Endothelial cell of umbilical vein (primary cell): Measurements from ENCODE around the gene POC5. TPM values are rescaled to one million over a fixed set of nuclear protein-coding genes. Genes with fewer than 3 reads are reported as not detected.

Experiments
- BruUV-seq: library from RNA; stranded (reverse); fragments of 400-500 nt; replicated peaks from 2 replicates; lab custom pipeline; 2021; lab: Mats Ljungman, UMichigan
- CTCF ChIA-PET: fragments of 300-600, 350-600 bp; sonication (Branson Sonifier 250); formaldehyde crosslinking; loops from one replicate; lab custom pipeline; 2021; ENCODE audit warnings: antibody characterized with exemption, inconsistent platforms; lab: Charles Lee
- POLR2A ChIA-PET: fragments of 300-600, 350-600 bp; sonication (Branson Sonifier 250); formaldehyde crosslinking; loops from one replicate; lab custom pipeline; 2021; ENCODE audit warnings: antibody characterized with exemption, inconsistent platforms; lab: Charles Lee
- DNase-seq: peaks from one replicate; pipeline ENCODE4 v3.0.0-alpha.2; 2011; ENCODE audit warnings: low read depth, low spot score
- FAIRE-seq: peaks from 2 replicates; lab custom pipeline; 2011; peaks lifted over from hg19 to GRCh38; lab: Jason Lieb, UNC
- H2AFZ ChIP-seq: 2 replicates; pipeline ENCODE4 v1.6.0; 2012; ENCODE audit warnings: low read depth, low read length, control low read depth, inconsistent platforms
- H3K27ac ChIP-seq: 2 replicates; pipeline ENCODE4 v1.5.1; 2011; ENCODE audit warnings: low read depth, mild to moderate bottlenecking, control low read depth, low read length, moderate library complexity; ENCODE audit not compliant: insufficient read depth
- H3K27me3 ChIP-seq, 2 experiments: 2 replicates each; pipeline versions ENCODE4 v1.6.0 to v1.6.1; 2011; ENCODE audit warnings: low read length in 2 of 2, mixed read lengths in 1 of 2; ENCODE audit not compliant: control insufficient read depth in 2 of 2, insufficient read depth in 2 of 2
- H3K36me3 ChIP-seq, 2 experiments: 2 replicates in 1 of 2; 3 replicates in 1 of 2; pipeline ENCODE4 v1.5.1; 2011; ENCODE audit warnings: low read length in 2 of 2, mild to moderate bottlenecking in 1 of 2, moderate library complexity in 1 of 2; ENCODE audit not compliant: control insufficient read depth in 2 of 2, insufficient read depth in 2 of 2; ENCODE audit errors: extremely low read depth in 1 of 2
- H3K4me1 ChIP-seq: 3 replicates; pipeline ENCODE4 v1.5.1; 2011; ENCODE audit warnings: mild to moderate bottlenecking, low read length; ENCODE audit not compliant: control insufficient read depth, insufficient read depth; ENCODE audit errors: extremely low read depth
- H3K4me2 ChIP-seq: 2 replicates; pipeline ENCODE4 v1.6.1; 2011; ENCODE audit warnings: low read length, control low read depth, mixed read lengths; ENCODE audit not compliant: insufficient read depth
- H3K4me3 ChIP-seq, 3 experiments: fragments of 200-600 bp in 1 of 3; sonication (generic), shearing (Covaris generic) in 1 of 3; replicated peaks in 1 of 3; 2 replicates each; pipeline ENCODE4 v1.5.1; 2011 to 2016; ENCODE audit warnings: control low read depth in 3 of 3, low read length in 3 of 3, mild to moderate bottlenecking in 2 of 3, inconsistent platforms in 1 of 3, low read depth in 1 of 3, moderate library complexity in 1 of 3; ENCODE audit not compliant: insufficient read depth in 1 of 3
- H3K79me2 ChIP-seq: 2 replicates; pipeline ENCODE4 v1.6.0; 2012; ENCODE audit warnings: low read length, inconsistent platforms; ENCODE audit not compliant: control insufficient read depth, insufficient read depth
- H3K9ac ChIP-seq: replicated peaks from 2 replicates; pipeline ENCODE3; 2011; ENCODE audit warnings: low read length, control low read depth; ENCODE audit not compliant: insufficient read depth; ENCODE audit errors: extremely low read depth
- H3K9me1 ChIP-seq: replicated peaks from 3 replicates; pipeline ENCODE4 v1.6.0; 2011; ENCODE audit warnings: mild to moderate bottlenecking, low read length; ENCODE audit not compliant: control insufficient read depth, insufficient read depth; ENCODE audit errors: extremely low read depth
- H3K9me3 ChIP-seq: replicated peaks from 2 replicates; pipeline ENCODE4 v1.5.1; 2012; ENCODE audit warnings: low read length, inconsistent platforms; ENCODE audit not compliant: control insufficient read depth, insufficient read depth
- H4K20me1 ChIP-seq: replicated peaks from 2 replicates; pipeline ENCODE3; 2011; ENCODE audit warnings: mild to moderate bottlenecking, low read length; ENCODE audit not compliant: control insufficient read depth, insufficient read depth; ENCODE audit errors: extremely low read depth
- POLR2A ChIP-seq: IDR thresholded peaks from 2 replicates; pipeline ENCODE4 v1.6.1; 2012; ENCODE audit warnings: low read depth, mild to moderate bottlenecking, control low read depth, low read length
- POLR2AphosphoS5 ChIP-seq: IDR thresholded peaks from 2 replicates; pipeline ENCODE4 v1.6.1; 2012; ENCODE audit warnings: low read depth, mild to moderate bottlenecking, control low read depth, low read length, moderate library complexity; ENCODE audit not compliant: insufficient read depth
- dilution Hi-C: fragments of 300-500 bp; cut with MboI; formaldehyde crosslinking; loops from one replicate; pipeline ENCODE4 v1.15.0; 2019; ENCODE audit warnings: low sequenced_read_pairs; ENCODE audit not compliant: extremely low pct_ligation_motif_present
- intact Hi-C: fragments of 100-400 bp; cut with micrococcal nuclease; formaldehyde crosslinking; loops from one replicate; pipeline ENCODE4 v1.10.0; 2022
- polyA plus RNA-seq, 4 experiments: library from polyadenylated mRNA; depleted of rRNA in 3 of 4; stranded (reverse) in 3 of 4; unstranded in 1 of 4; fragments of >200 nt; gene quantifications; 2 replicates each; pipeline versions ENCODE4 v1.2.1 to v1.2.3, GENCODE V29; 2011 to 2012; ENCODE audit warnings: missing spikeins in 1 of 4
- total RNA-seq: library from RNA; stranded (reverse); gene quantifications from 2 replicates; pipeline ENCODE4 v1.2.3, GENCODE V29; 2021
- TF ChIP-seq, protein P1 (sequence below), 2 donors: IDR thresholded peaks; 1 replicate in 1 of 2; 2 replicates in 1 of 2; pipeline ENCODE4 v1.5.1; 2011; ENCODE audit warnings: low read length in 2 of 2, mild to moderate bottlenecking in 2 of 2, moderate library complexity in 2 of 2, control low read depth in 1 of 2, inconsistent platforms in 1 of 2, low read depth in 1 of 2; ENCODE audit not compliant: insufficient read depth in 1 of 2; ENCODE audit errors: extremely low read depth in 1 of 2
- TF ChIP-seq, protein P2 (sequence below): IDR thresholded peaks from 2 replicates; pipeline ENCODE4 v1.6.1; 2011; ENCODE audit not compliant: insufficient read depth, insufficient read length

Gene POC5
- total and polyA plus RNA-seq, 2 donors (not counting 3 experiments of a cell fraction or from before 2014, with no cell fraction given), result 8.3 to 15.9 TPM

DNA sequence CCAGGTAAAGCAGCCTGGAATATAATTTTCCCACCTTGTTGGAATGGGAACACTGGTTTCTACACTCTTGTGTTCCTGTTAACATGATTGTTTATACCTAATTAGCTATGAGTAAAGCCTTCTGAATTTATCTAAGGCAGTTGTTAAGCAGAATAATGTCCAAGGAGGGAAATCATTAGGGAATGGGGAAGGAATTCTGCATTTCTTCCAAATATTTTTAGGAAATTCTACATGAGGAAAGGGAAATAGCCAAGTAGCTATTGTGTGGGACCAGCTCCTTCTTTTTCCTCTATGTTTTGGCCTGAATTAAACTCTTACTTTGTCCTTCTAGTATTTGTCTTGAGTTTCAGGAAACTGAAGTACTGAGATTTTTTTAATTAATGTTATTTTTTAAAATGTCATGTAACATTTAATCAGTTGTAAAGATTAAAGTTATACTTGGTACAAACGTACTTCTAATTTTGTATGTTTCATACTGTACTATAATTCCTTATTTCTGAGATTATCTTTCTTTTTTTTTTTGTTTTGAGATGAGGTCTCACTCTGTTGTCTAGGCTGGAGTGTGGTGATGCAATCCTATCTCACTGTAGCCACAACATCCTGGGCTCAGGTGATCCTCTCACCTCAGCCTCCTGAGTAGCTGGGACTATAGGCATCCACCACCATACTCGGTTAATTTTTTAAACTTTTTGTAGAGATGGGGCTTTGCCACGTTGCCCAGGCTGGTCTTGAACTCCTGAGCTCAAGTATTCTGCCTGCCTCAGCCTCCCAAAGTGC is 77.5 kb downstream of the POC5 start:
- no peak for TF ChIP-seq POLR2A
- TF ChIP-seq, protein P1, sequence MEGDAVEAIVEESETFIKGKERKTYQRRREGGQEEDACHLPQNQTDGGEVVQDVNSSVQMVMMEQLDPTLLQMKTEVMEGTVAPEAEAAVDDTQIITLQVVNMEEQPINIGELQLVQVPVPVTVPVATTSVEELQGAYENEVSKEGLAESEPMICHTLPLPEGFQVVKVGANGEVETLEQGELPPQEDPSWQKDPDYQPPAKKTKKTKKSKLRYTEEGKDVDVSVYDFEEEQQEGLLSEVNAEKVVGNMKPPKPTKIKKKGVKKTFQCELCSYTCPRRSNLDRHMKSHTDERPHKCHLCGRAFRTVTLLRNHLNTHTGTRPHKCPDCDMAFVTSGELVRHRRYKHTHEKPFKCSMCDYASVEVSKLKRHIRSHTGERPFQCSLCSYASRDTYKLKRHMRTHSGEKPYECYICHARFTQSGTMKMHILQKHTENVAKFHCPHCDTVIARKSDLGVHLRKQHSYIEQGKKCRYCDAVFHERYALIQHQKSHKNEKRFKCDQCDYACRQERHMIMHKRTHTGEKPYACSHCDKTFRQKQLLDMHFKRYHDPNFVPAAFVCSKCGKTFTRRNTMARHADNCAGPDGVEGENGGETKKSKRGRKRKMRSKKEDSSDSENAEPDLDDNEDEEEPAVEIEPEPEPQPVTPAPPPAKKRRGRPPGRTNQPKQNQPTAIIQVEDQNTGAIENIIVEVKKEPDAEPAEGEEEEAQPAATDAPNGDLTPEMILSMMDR (IDR thresholded peaks at IDR 0.05; ENCODE audit: extremely low read depth in 1 of 2, insufficient read depth in 1 of 2, low read depth in 1 of 2, low read length in 2 of 2), result no peak
- no peak for TF ChIP-seq POLR2AphosphoS5
- TF ChIP-seq, protein P2, sequence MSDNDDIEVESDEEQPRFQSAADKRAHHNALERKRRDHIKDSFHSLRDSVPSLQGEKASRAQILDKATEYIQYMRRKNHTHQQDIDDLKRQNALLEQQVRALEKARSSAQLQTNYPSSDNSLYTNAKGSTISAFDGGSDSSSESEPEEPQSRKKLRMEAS, result no peak
- Histone ChIP-seq H2AFZ (peak overlapping the region; percentile 34), H3K79me2 (no peaks in the 10 kb centered on the region), H3K27me3 (no peaks in the 10 kb centered on the region), H3K4me2 (peak overlapping the region; percentile 99), H3K9ac (peak overlapping the region; percentile 80), H3K9me1 (no peaks in the 10 kb centered on the region), H4K20me1 (no peaks in the 10 kb centered on the region), H3K4me1 (peaks cover 18% of the 10 kb centered on the region), H3K27ac (peak overlapping the region; percentile 98), H3K36me3 (no peaks in the 10 kb centered on the region), H3K4me3 (no peak overlapping the region), H3K9me3 (no peaks in the 10 kb centered on the region)
- CTCF ChIA-PET, result interaction anchor here (1.6 to 2.5 kb wide), 2 partner anchors 29 to 41 kb away, joined by 6 read pairs; no protein-coding TSS in a partner anchor
- dilution Hi-C loops (no loop called here), intact Hi-C loops (loop anchor here (5.0 kb wide), 1 partner anchor 38 kb away; no protein-coding TSS in a partner anchor)
- BruUV-seq, result TSS peak; percentile 52
- FAIRE-seq, result no peak
- no peak for DNase-seq
- POLR2A ChIA-PET, result no interaction called here
